IPS DF 4.7 (cell line): ENCODE data around the gene MYH15.

Experiments
- DNase-seq: peaks from one replicate; pipeline ENCODE4 v3.0.0-alpha.2; 2013; ENCODE audit warnings: low spot score; ENCODE audit errors: extremely low read depth

MYH15 gene

GRCh38 chr3:108510496-108510895 is at the start of gene MYH15:
MYH15 (minus strand) TSS chr3:108510596; CDS start chr3:108510530, 66 bp downstream.
- DNase-seq = no peak

GRCh38 chr3:108555966-108556581 is 45.7 kb upstream of the MYH15 start:
- no peak for DNase-seq

GRCh38 chr3:108554913-108555571 is 44.6 kb upstream of the MYH15 start:
- no peak for DNase-seq

- no peak for DNase-seq
These were observed 43.8 kb upstream of the MYH15 start for GRCh38 chr3:108554229-108554628.

GRCh38 chr3:108552267-108553159 is 42.1 kb upstream of the MYH15 start:
- no peak for DNase-seq

- DNase-seq = no peak
These were observed 38.5 kb upstream of the MYH15 start for GRCh38 chr3:108548886-108549285.

GRCh38 chr3:108548304-108548703 is 37.9 kb upstream of the MYH15 start:
- no peak for DNase-seq

- DNase-seq = no peak
These were observed 36.3 kb upstream of the MYH15 start for GRCh38 chr3:108546692-108547091.

- DNase-seq = no peak
These were observed 35.9 kb upstream of the MYH15 start for GRCh38 chr3:108546247-108546646.

- no peak for DNase-seq
These were observed 27.7 kb upstream of the MYH15 start for GRCh38 chr3:108538083-108538482.

- DNase-seq = no peak
These were observed 18.3 kb upstream of the MYH15 start for GRCh38 chr3:108528459-108529252.

- DNase-seq = no peak
These were observed 17.4 kb upstream of the MYH15 start for GRCh38 chr3:108527817-108528216.

- no peak for DNase-seq
These were observed 16.7 kb upstream of the MYH15 start for GRCh38 chr3:108527109-108527508.

- DNase-seq = no peak
These were observed 15.6 kb upstream of the MYH15 start for GRCh38 chr3:108525971-108526370.

- DNase-seq = no peak
These were observed 14.9 kb upstream of the MYH15 start for GRCh38 chr3:108525256-108525655.

GRCh38 chr3:108524537-108524936 is 14.1 kb upstream of the MYH15 start:
- DNase-seq = no peak

GRCh38 chr3:108518895-108519294 is 8.5 kb upstream of the MYH15 start:
- no peak for DNase-seq

GRCh38 chr3:108516881-108517280 is 6.5 kb upstream of the MYH15 start:
- no peak for DNase-seq

- DNase-seq = no peak
These were observed 3.6 kb upstream of the MYH15 start for GRCh38 chr3:108513961-108514360.

GRCh38 chr3:108512671-108513070 is 2.3 kb upstream of the MYH15 start:
- DNase-seq = no peak

- DNase-seq = no peak
These were observed 1.1 kb upstream of the MYH15 start for GRCh38 chr3:108511490-108511889.
